Endodermal cell (in vitro differentiated cells): ENCODE results near the gene PKD1. TPM values are rescaled to one million over a fixed set of nuclear protein-coding genes. Genes with fewer than 3 reads are reported as not detected.
A peak's percentile ranks its signal among the peaks of the same experiment; 100 is the strongest.

ENCODE experiments used
- DNase-seq: peaks from one replicate; pipeline ENCODE4 v3.0.0-alpha.2; 2017
- H3K27ac ChIP-seq: 2 replicates; pipeline ENCODE4 v1.5.1; 2013; ENCODE audit warnings: mild to moderate bottlenecking, low read depth, low read length, moderate library complexity
- H3K27me3 ChIP-seq: 2 replicates; pipeline ENCODE4 v1.6.1; 2013; ENCODE audit warnings: mild to moderate bottlenecking, low read length, moderate library complexity; ENCODE audit not compliant: insufficient read depth, control insufficient read depth, poor library complexity, severe bottlenecking
- H3K36me3 ChIP-seq: 2 replicates; pipeline ENCODE4 v1.7.0; 2013; ENCODE audit warnings: mild to moderate bottlenecking, low read length, moderate library complexity; ENCODE audit not compliant: control insufficient read depth, insufficient read depth
- H3K4me1 ChIP-seq: one replicate; pipeline ENCODE4 v1.7.0; 2013; ENCODE audit warnings: low read length; ENCODE audit not compliant: control insufficient read depth, insufficient read depth
- H3K4me3 ChIP-seq: 2 replicates; pipeline ENCODE4 v1.5.1; 2013; ENCODE audit warnings: mild to moderate bottlenecking, low read length, moderate library complexity
- H3K9ac ChIP-seq: 2 replicates; pipeline ENCODE4 v1.6.1; 2013; ENCODE audit warnings: mild to moderate bottlenecking, low read length, moderate library complexity; ENCODE audit not compliant: poor library complexity, severe bottlenecking; ENCODE audit errors: extremely low read depth
- H3K9me3 ChIP-seq: 2 replicates; pipeline ENCODE4 v1.6.1; 2013; ENCODE audit warnings: mild to moderate bottlenecking, low read length, moderate library complexity; ENCODE audit not compliant: control insufficient read depth
- H3K27ac Mint-ChIP-seq: 2 replicates; pipeline ENCODE4 v1.8.0; 2020; ENCODE audit warnings: mixed read lengths
- H3K27me3 Mint-ChIP-seq: 2 replicates; pipeline ENCODE4 v1.8.0; 2021; ENCODE audit warnings: mild to moderate bottlenecking, mixed read lengths; ENCODE audit not compliant: insufficient read depth
- H3K36me3 Mint-ChIP-seq: 2 replicates; pipeline ENCODE4 v1.8.0; 2020; ENCODE audit warnings: low read depth, mixed read lengths
- H3K4me1 Mint-ChIP-seq: 2 replicates; pipeline ENCODE4 v1.8.0; 2020; ENCODE audit warnings: mixed read lengths
- H3K4me3 Mint-ChIP-seq: 2 replicates; pipeline ENCODE4 v1.8.0; 2020; ENCODE audit warnings: mild to moderate bottlenecking, moderate library complexity, mixed read lengths
- H3K9me3 Mint-ChIP-seq: 2 replicates; pipeline ENCODE4 v1.8.0; 2020; ENCODE audit warnings: mild to moderate bottlenecking, mixed read lengths
- CTCF ChIP-seq: fragments of 200-600 bp; sonication (generic); conservative IDR thresholded peaks from 2 replicates; pipeline ENCODE4 v1.5.0; 2021; ENCODE audit warnings: antibody characterized with exemption, mild to moderate bottlenecking
- WGBS, 2 experiments: methylation state at CpG; one replicate each; pipeline versions ENCODE4 v1.1.5 to v1.1.7; 2013; ENCODE audit warnings: missing lambda C conversion rate in 2 of 2, mixed read lengths in 1 of 2; ENCODE audit not compliant: insufficient coverage in 1 of 2, insufficient read length in 1 of 2; 5-methylcytosine and 5-hydroxymethylcytosine counted together
- total RNA-seq, 2 donors: library from RNA; stranded (reverse); fragmentation: NEBNext Ultra II Directional in 1 of 2; extraction: Animal tissue kit (Norgen Biotek cat#: 25700) in 1 of 2; gene quantifications; 2 replicates in 1 of 2; 3 replicates in 1 of 2; pipeline ENCODE4 v1.2.1, GENCODE V29; 2021

PKD1 gene
- total RNA-seq, 2 donors from 2014 or later = 104 to 110 TPM

- no peaks in the 10 kb centered on the region for H3K9me3 Mint-ChIP-seq
- H3K4me1 ChIP-seq = peaks cover 8% of the 10 kb centered on the region
- WGBS, 2 experiments = 88 to 93% methylated on average over 13 to 14 of the region's 14 CpGs
- no peak overlapping the region for H3K27ac ChIP-seq
- H3K27ac Mint-ChIP-seq = no peak overlapping the region
- peak overlapping the region; percentile 68 for H3K4me3 ChIP-seq
- peaks cover 15% of the 10 kb centered on the region for H3K36me3 Mint-ChIP-seq
- no peaks in the 10 kb centered on the region for H3K9me3 ChIP-seq
- no peaks in the 10 kb centered on the region for H3K27me3 ChIP-seq
- no peak for TF ChIP-seq CTCF
- no peak overlapping the region for H3K9ac ChIP-seq
- H3K36me3 ChIP-seq = peaks cover 19% of the 10 kb centered on the region
- DNase-seq = no peak
- peak overlapping the region; percentile 29 for H3K4me3 Mint-ChIP-seq
- no peaks in the 10 kb centered on the region for H3K27me3 Mint-ChIP-seq
- H3K4me1 Mint-ChIP-seq = no peaks in the 10 kb centered on the region
Observed at GRCh38 chr16:2090481-2090776, 45.3 kb downstream of the PKD1 start.

- Mint-ChIP-seq H3K9me3 (no peaks in the 10 kb centered on the region), H3K27me3 (no peaks in the 10 kb centered on the region), H3K36me3 (peaks cover 13% of the 10 kb centered on the region), H3K27ac (no peak overlapping the region), H3K4me3 (peak overlapping the region; percentile 29), H3K4me1 (no peaks in the 10 kb centered on the region)
- Histone ChIP-seq H3K36me3 (peaks cover 19% of the 10 kb centered on the region), H3K4me3 (no peak overlapping the region), H3K4me1 (peaks cover 8% of the 10 kb centered on the region), H3K9ac (no peak overlapping the region), H3K27me3 (no peaks in the 10 kb centered on the region), H3K27ac (no peak overlapping the region), H3K9me3 (no peaks in the 10 kb centered on the region)
- no peak for TF ChIP-seq CTCF
- DNase-seq = no peak
- WGBS, 2 experiments = 96 to 98% methylated on average over 31 to 44 of the region's 44 CpGs
Observed at GRCh38 chr16:2089706-2090480, 45.8 kb downstream of the PKD1 start.

GRCh38 chr16:2088759-2089358, 46.8 kb downstream of the PKD1 start:
- no peak for TF ChIP-seq CTCF
- no peak for DNase-seq
- Histone ChIP-seq H3K9ac (no peak overlapping the region), H3K4me3 (no peak overlapping the region), H3K9me3 (no peaks in the 10 kb centered on the region), H3K4me1 (peaks cover 8% of the 10 kb centered on the region), H3K36me3 (peaks cover 19% of the 10 kb centered on the region), H3K27me3 (no peaks in the 10 kb centered on the region), H3K27ac (no peak overlapping the region)
- H3K27me3 Mint-ChIP-seq = no peaks in the 10 kb centered on the region
- H3K27ac Mint-ChIP-seq = no peak overlapping the region
- no peaks in the 10 kb centered on the region for H3K4me1 Mint-ChIP-seq
- peaks cover 7% of the 10 kb centered on the region for H3K36me3 Mint-ChIP-seq
- WGBS, 2 experiments = 91 to 98% methylated on average over 12 to 20 of the region's 20 CpGs
- no peak overlapping the region for H3K4me3 Mint-ChIP-seq
- H3K9me3 Mint-ChIP-seq = no peaks in the 10 kb centered on the region
